HEK293 (cell line): ENCODE data around the gene GPC2.
A peak's percentile ranks its signal among the peaks of the same experiment; 100 is the strongest.
"Not testable (repeated sequence)": the region's sequence is repeated elsewhere in the genome, so short reads cannot be mapped to it uniquely, and the experiment has no call there.

Experiments
- CTCF ChIA-PET: fragments of 350-600 bp; formaldehyde crosslinking; extraction: SDS; loops from one replicate; lab custom pipeline; 2021; ENCODE audit warnings: antibody characterized with exemption; lab: Yijun Ruan, JAX
- POLR2A ChIA-PET: fragments of 300-600 bp; formaldehyde crosslinking; extraction: SDS; loops from one replicate; lab custom pipeline; 2020; ENCODE audit warnings: antibody characterized with exemption, inconsistent platforms; lab: Yijun Ruan, JAX
- H3K27ac ChIP-seq: fragments of 200-500 bp; sonication (Bioruptor generic); 2 replicates; pipeline ENCODE4 v1.5.1; 2014; ENCODE audit warnings: low read depth, low read length, control low read depth, inconsistent platforms; ENCODE audit errors: extremely low read depth
- H3K36me3 ChIP-seq, 2 experiments: fragments of 200-500 bp in 1 of 2; sonication (Bioruptor generic) in 1 of 2; 1 replicate in 1 of 2; 2 replicates in 1 of 2; pipeline ENCODE4 v1.5.1; 2014 to 2017; ENCODE audit warnings: inconsistent platforms in 2 of 2, low read length in 2 of 2; ENCODE audit not compliant: control insufficient read depth in 2 of 2, insufficient read depth in 1 of 2
- H3K4me1 ChIP-seq: fragments of 200-500 bp; sonication (Bioruptor generic); 2 replicates; pipeline ENCODE4 v1.5.1; 2014; ENCODE audit warnings: mild to moderate bottlenecking, low read length, inconsistent platforms; ENCODE audit not compliant: control insufficient read depth, insufficient read depth
- H3K4me3 ChIP-seq: 2 replicates; pipeline ENCODE4 v1.5.1; 2011; ENCODE audit warnings: low read depth, mild to moderate bottlenecking, control low read depth, low read length, moderate library complexity
- H3K9me3 ChIP-seq: fragments of 200-500 bp; sonication (Bioruptor generic); 2 replicates; pipeline ENCODE4 v1.5.1; 2014; ENCODE audit warnings: low read depth, low read length, inconsistent platforms; ENCODE audit not compliant: control insufficient read depth, insufficient read depth
- PRDM2 ChIP-seq: fragments of 450-650 bp; formaldehyde crosslinking; IDR thresholded peaks from 2 replicates; pipeline ENCODE4 v1.5.1; 2016; ENCODE audit warnings: missing biosample characterization, missing genetic modification characterization, borderline replicate concordance
- TCF7L2 ChIP-seq: IDR thresholded peaks from 2 replicates; pipeline ENCODE4 v1.6.1; 2011; ENCODE audit warnings: low read depth, mild to moderate bottlenecking, inconsistent platforms, low read length, moderate library complexity, borderline replicate concordance
- ZBTB26 ChIP-seq: fragments of 450-650 bp; formaldehyde crosslinking; optimal IDR thresholded peaks from 2 replicates; pipeline ENCODE3; 2016; ENCODE audit warnings: missing biosample characterization, mild to moderate bottlenecking, missing genetic modification characterization
- ZEB2 ChIP-seq: fragments of 450-650 bp; formaldehyde crosslinking; IDR thresholded peaks from 2 replicates; pipeline ENCODE4 v1.5.1; 2016; ENCODE audit warnings: missing biosample characterization, missing genetic modification characterization
- ZFHX2 ChIP-seq: fragments of 450-650 bp; formaldehyde crosslinking; conservative IDR thresholded peaks from 2 replicates; pipeline ENCODE4 v1.5.1; 2016; ENCODE audit warnings: missing biosample characterization, missing genetic modification characterization
- ZNF121 ChIP-seq: fragments of 450-650 bp; formaldehyde crosslinking; IDR thresholded peaks from 2 replicates; pipeline ENCODE4 v1.5.1; 2016; ENCODE audit warnings: missing biosample characterization, missing genetic modification characterization
- ZNF211 ChIP-seq: fragments of 450-650 bp; formaldehyde crosslinking; IDR thresholded peaks from 2 replicates; pipeline ENCODE4 v1.5.1; 2016; ENCODE audit warnings: low read depth, missing biosample characterization, missing genetic modification characterization
- ZNF274 ChIP-seq, 2 experiments: fragments of 200-500 bp in 1 of 2; fragments of 450-650 bp in 1 of 2; sonication (Bioruptor generic) in 1 of 2; formaldehyde crosslinking in 1 of 2; IDR thresholded peaks; 2 replicates each; pipeline versions ENCODE4 v1.5.1 to v1.6.1; 2014 to 2016; ENCODE audit warnings: borderline replicate concordance in 1 of 2, inconsistent platforms in 1 of 2, low read length in 1 of 2, missing biosample characterization in 1 of 2, missing genetic modification characterization in 1 of 2
- ZNF404 ChIP-seq: fragments of 450-650 bp; formaldehyde crosslinking; IDR thresholded peaks from 2 replicates; pipeline ENCODE4 v1.5.1; 2017; ENCODE audit warnings: missing biosample characterization, missing genetic modification characterization
- ZNF558 ChIP-seq: fragments of 450-650 bp; formaldehyde crosslinking; IDR thresholded peaks from 2 replicates; pipeline ENCODE4 v1.5.1; 2016; ENCODE audit warnings: missing biosample characterization, missing genetic modification characterization
- ZNF610 ChIP-seq: fragments of 450-650 bp; formaldehyde crosslinking; IDR thresholded peaks from 2 replicates; pipeline ENCODE4 v1.5.1; 2016; ENCODE audit warnings: missing biosample characterization, missing genetic modification characterization, borderline replicate concordance

GPC2 gene

GRCh38 chr7:100185726-100186125 is 8.5 kb upstream of the GPC2 start (continued):
- TF ChIP-seq PRDM2 (tag by site-specific recombination) (no peak), ZNF404 (tag by site-specific recombination) (no peak)

DNA sequence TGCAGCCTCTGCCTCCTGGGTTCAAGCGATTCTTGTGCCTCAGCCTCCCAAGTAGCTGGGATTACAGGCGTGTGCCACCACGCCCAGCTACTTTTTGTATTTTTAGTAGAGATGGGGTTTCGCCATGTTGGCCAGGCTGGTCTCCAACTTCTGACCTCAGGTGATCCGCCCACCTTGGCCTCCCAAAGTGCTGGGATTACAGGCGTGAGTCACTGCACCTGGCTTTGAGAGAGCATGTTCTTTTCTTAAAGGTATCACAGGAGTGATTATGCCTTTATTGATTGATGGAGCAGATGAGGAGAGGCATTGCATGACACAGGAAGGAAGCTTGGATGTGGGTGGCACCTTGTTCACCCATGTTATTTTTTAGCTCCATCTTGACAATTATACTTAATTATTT is 5.9 kb upstream of the GPC2 start:
- POLR2A ChIA-PET, H3K27ac ChIP-seq, H3K4me3 ChIP-seq, H3K36me3 ChIP-seq, H3K4me1 ChIP-seq, H3K9me3 ChIP-seq: not testable (repeated sequence)
- CTCF ChIA-PET = interaction anchor here (0.7 kb wide), 1 partner anchor 49 kb away, joined by 4 read pairs; no protein-coding TSS in a partner anchor
- TF ChIP-seq ZFHX2 (tag by site-specific recombination) = 0 out of 2 replicates have a peak, but pooled peaks have one; percentile 16
- TF ChIP-seq, all 188 proteins: peak for 1; not testable (repeated sequence) for 187

GRCh38 chr7:100182616-100183015 is 5.4 kb upstream of the GPC2 start:
- H3K27ac ChIP-seq, H3K36me3 ChIP-seq, H3K4me3 ChIP-seq, POLR2A ChIA-PET, H3K9me3 ChIP-seq, H3K4me1 ChIP-seq: not testable (repeated sequence)
- CTCF ChIA-PET = interaction anchor here (1.1 to 1.3 kb wide), 2 partner anchors 35 to 50 kb away, joined by 3 to 4 read pairs; no protein-coding TSS in a partner anchor

- POLR2A ChIA-PET = interaction anchor here (0.7 to 1.8 kb wide), 2 partner anchors 11 to 31 kb away, joined by 3 to 6 read pairs; partner anchors contain the start of gene LAMTOR4
- TF ChIP-seq ZNF121 = peak; percentile 89
- H3K9me3 ChIP-seq, H3K4me1 ChIP-seq, H3K27ac ChIP-seq, H3K36me3 ChIP-seq, H3K4me3 ChIP-seq: not testable (repeated sequence)
- CTCF ChIA-PET = interaction anchor here (1.1 kb wide), 2 partner anchors 10 to 227 kb away, joined by 3 to 5 read pairs; no protein-coding TSS in a partner anchor
Observed at GRCh38 chr7:100180084-100180483, 2.9 kb upstream of the GPC2 start.

- TF ChIP-seq ZNF211 (tag by site-specific recombination) (no peak), ZEB2 (tag by site-specific recombination) (0 out of 2 replicates have a peak, but pooled peaks have one; percentile 20), ZNF274 (IDR thresholded peaks at IDR 0.05; ENCODE audit: low read length) (no peak), ZNF274 (tag by site-specific recombination; IDR thresholded peaks at IDR 0.05; ENCODE audit: borderline replicate concordance) (no peak), ZNF558 (tag by site-specific recombination) (no peak), ZNF610 (tag by site-specific recombination) (no peak), TCF7L2 (no peak), ZBTB26 (tag by site-specific recombination) (no peak)
- TF ChIP-seq, all 188 proteins: peak for 1
- H3K4me3 ChIP-seq = peak overlapping the region; percentile 66
Observed at GRCh38 chr7:100176096-100177044, 811 bp downstream of the GPC2 start.

More at GRCh38 chr7:100176096-100177044, 811 bp downstream of the GPC2 start:
- H3K9me3 ChIP-seq = no peaks in the 10 kb centered on the region
- no peaks in the 10 kb centered on the region for H3K36me3 ChIP-seq
- no peaks in the 10 kb centered on the region for H3K4me1 ChIP-seq
- H3K27ac ChIP-seq = no peak overlapping the region
- CTCF ChIA-PET = interaction anchor here (0.9 to 2.2 kb wide), 4 partner anchors 10 to 44 kb away, joined by 4 to 7 read pairs (median 6); no protein-coding TSS in a partner anchor
- POLR2A ChIA-PET = interaction anchor here (0.6 to 1.9 kb wide), 7 partner anchors 9 to 252 kb away, joined by 3 to 14 read pairs (median 4); partner anchors contain the start of genes GAL3ST4, LAMTOR4, MBLAC1 and ZCWPW1
